HL-60 (cell line): ENCODE results near the gene ARAP3.

ENCODE experiments used
- CTCF ChIP-seq: IDR thresholded peaks from one replicate; pipeline ENCODE4 v1.5.1; 2011; ENCODE audit warnings: low read length, control low read depth, inconsistent platforms; ENCODE audit not compliant: insufficient read depth
- GABPA ChIP-seq: IDR thresholded peaks from 2 replicates; pipeline ENCODE4 v1.6.1; 2012; ENCODE audit warnings: low read depth
- POLR2AphosphoS5 ChIP-seq: IDR thresholded peaks from 2 replicates; pipeline ENCODE4 v1.6.1; 2012; ENCODE audit warnings: low read depth
- REST ChIP-seq: IDR thresholded peaks from 2 replicates; pipeline ENCODE4 v1.6.1; 2012; ENCODE audit warnings: low read depth; ENCODE audit not compliant: insufficient replicate concordance

- no peak for TF ChIP-seq CTCF
- no peak for TF ChIP-seq REST
- no peak for TF ChIP-seq POLR2AphosphoS5
- TF ChIP-seq GABPA, result no peak
These were observed 6.4 kb downstream of the ARAP3 start for GRCh38 chr5:141675672-141676071.
